ENCODE measurements around the gene LSM14A.
"Not testable (repeated sequence)": the region's sequence is repeated elsewhere in the genome, so short reads cannot be mapped to it uniquely, and the experiment has no call there.

Gene LSM14A

GRCh38 chr19:34158966-34159365 lies 13.3 kb upstream of the LSM14A start:
- in situ Hi-C loops (cut with MboI; ENCODE audit: low sequenced_read_pairs): not testable (repeated sequence)

GRCh38 chr19:34159541-34159940 lies 12.8 kb upstream of the LSM14A start:
- in situ Hi-C loops (cut with MboI; ENCODE audit: low sequenced_read_pairs): not testable (repeated sequence)

- in situ Hi-C loops (cut with MboI; ENCODE audit: low sequenced_read_pairs): not testable (repeated sequence)
Observed at GRCh38 chr19:34161902-34162301, 10.4 kb upstream of the LSM14A start.

- in situ Hi-C loops (cut with MboI; ENCODE audit: low sequenced_read_pairs): no loop called here
Observed at GRCh38 chr19:34165295-34165738, 7.0 kb upstream of the LSM14A start.

- in situ Hi-C loops (cut with MboI; ENCODE audit: low sequenced_read_pairs): not testable (repeated sequence)
Observed at GRCh38 chr19:34169475-34170199, 2.7 kb upstream of the LSM14A start.

- in situ Hi-C loops (cut with MboI; ENCODE audit: low sequenced_read_pairs): no loop called here
Observed at GRCh38 chr19:34171539-34171876, 796 bp upstream of the LSM14A start.

GRCh38 chr19:34172661-34173192 lies 423 bp downstream of the LSM14A start:
- in situ Hi-C loops (cut with MboI; ENCODE audit: low sequenced_read_pairs): no loop called here

- in situ Hi-C loops (cut with MboI; ENCODE audit: low sequenced_read_pairs): no loop called here
Observed at GRCh38 chr19:34173193-34173956, 1.1 kb downstream of the LSM14A start.

- in situ Hi-C loops (cut with MboI; ENCODE audit: low sequenced_read_pairs): not testable (repeated sequence)
Observed at GRCh38 chr19:34175173-34175572, 2.9 kb downstream of the LSM14A start.

GRCh38 chr19:34176581-34176980 lies 4.3 kb downstream of the LSM14A start:
- in situ Hi-C loops (cut with MboI; ENCODE audit: low sequenced_read_pairs): no loop called here

- in situ Hi-C loops (cut with MboI; ENCODE audit: low sequenced_read_pairs): no loop called here
Observed at GRCh38 chr19:34178274-34178610, 5.9 kb downstream of the LSM14A start.

- in situ Hi-C loops (cut with MboI; ENCODE audit: low sequenced_read_pairs): no loop called here
Observed at GRCh38 chr19:34179066-34179465, 6.8 kb downstream of the LSM14A start.

- in situ Hi-C loops (cut with MboI; ENCODE audit: low sequenced_read_pairs): no loop called here
Observed at GRCh38 chr19:34180273-34180672, 8.0 kb downstream of the LSM14A start.

GRCh38 chr19:34180709-34181108 lies 8.4 kb downstream of the LSM14A start:
- in situ Hi-C loops (cut with MboI; ENCODE audit: low sequenced_read_pairs): no loop called here

GRCh38 chr19:34181111-34181864 lies 9.0 kb downstream of the LSM14A start:
- in situ Hi-C loops (cut with MboI; ENCODE audit: low sequenced_read_pairs): no loop called here

GRCh38 chr19:34182125-34182524 lies 9.8 kb downstream of the LSM14A start:
- in situ Hi-C loops (cut with MboI; ENCODE audit: low sequenced_read_pairs): no loop called here

- in situ Hi-C loops (cut with MboI; ENCODE audit: low sequenced_read_pairs): no loop called here
Observed at GRCh38 chr19:34184880-34185491, 12.7 kb downstream of the LSM14A start.

- in situ Hi-C loops (cut with MboI; ENCODE audit: low sequenced_read_pairs): no loop called here
Observed at GRCh38 chr19:34186205-34186604, 13.9 kb downstream of the LSM14A start.

- in situ Hi-C loops (cut with MboI; ENCODE audit: low sequenced_read_pairs): no loop called here
Observed at GRCh38 chr19:34187011-34187410, 14.7 kb downstream of the LSM14A start.

- in situ Hi-C loops (cut with MboI; ENCODE audit: low sequenced_read_pairs): no loop called here
Observed at GRCh38 chr19:34188408-34188807, 16.1 kb downstream of the LSM14A start.
